ENCODE measurements around the gene SIRT6. TPM values are rescaled to one million over a fixed set of nuclear protein-coding genes. Genes with fewer than 3 reads are reported as not detected.
A peak's percentile ranks its signal among the peaks of the same experiment; 100 is the strongest.
"Not testable (repeated sequence)": the region's sequence is repeated elsewhere in the genome, so short reads cannot be mapped to it uniquely, and the experiment has no call there.

The SIRT6 gene
- 19.9 TPM for polyA plus RNA-seq (2013, experiment 1 of 2)
- 19.4 TPM for polyA plus RNA-seq (2013, experiment 2 of 2)

GRCh38 chr19:4182084-4182810 lies at the start of gene SIRT6, which contains the start of gene ANKRD24:
Gene SIRT6, minus strand, starts transcription at chr19:4182563. Its CDS starts 24 bp downstream, at chr19:4182539.
Gene ANKRD24, plus strand, starts transcription at chr19:4182689. Its CDS starts 3,737 bp downstream, at chr19:4186426.
- Histone ChIP-seq H3K4me3 (ENCODE audit: extremely low read depth, insufficient read depth, low read length, poor library complexity, severe bottlenecking) (peak within 1 kb of the TSS; percentile 94), H3K4me1 (ENCODE audit: control insufficient read depth, insufficient read depth, low read length, poor library complexity, severe bottlenecking) (no peaks in the 10 kb centered on the region), H3K9me3 (ENCODE audit: control insufficient read depth, low read length) (no peaks in the 10 kb centered on the region), H3K27ac (ENCODE audit: low read depth, low read length, severe bottlenecking) (no peak within 1 kb of the TSS), H3K36me3 (ENCODE audit: control insufficient read depth, insufficient read depth, low read length) (peaks cover 10% of the 10 kb centered on the region)
- WGBS, 2 experiments (ENCODE audit: insufficient coverage in 2 of 2): 0 to 1% methylated on average over 27 to 58 of the region's 58 CpGs

DNA sequence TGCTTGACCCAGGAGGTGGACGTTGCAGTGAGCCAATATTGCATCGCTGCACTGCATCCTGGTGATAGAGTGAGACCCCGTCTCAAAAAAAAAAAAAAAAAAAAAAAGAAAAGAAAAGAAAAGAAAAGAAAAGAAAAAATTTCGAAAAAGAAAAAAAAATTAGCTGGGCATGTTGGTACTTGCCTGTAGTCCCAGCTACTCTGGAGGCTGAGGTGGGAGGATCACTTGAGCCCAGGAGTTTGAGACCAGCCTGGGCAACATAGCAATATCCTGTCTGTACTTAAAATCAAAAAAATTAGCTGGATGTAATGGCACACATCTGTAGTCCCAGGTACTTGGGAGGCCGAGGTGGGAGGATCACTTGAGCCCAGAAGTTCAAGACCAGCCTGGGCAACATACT lies 49.8 kb upstream of the SIRT6 start:
- WGBS, 2 experiments (ENCODE audit: insufficient coverage in 2 of 2): 89 to 96% methylated on average over 4 of the region's 5 CpGs
- not testable (repeated sequence) for H3K9me3 ChIP-seq (ENCODE audit: control insufficient read depth, low read length); H3K36me3 ChIP-seq (ENCODE audit: control insufficient read depth, insufficient read depth, low read length); H3K4me3 ChIP-seq (ENCODE audit: extremely low read depth, insufficient read depth, low read length, poor library complexity, severe bottlenecking); H3K4me1 ChIP-seq (ENCODE audit: control insufficient read depth, insufficient read depth, low read length, poor library complexity, severe bottlenecking); H3K27ac ChIP-seq (ENCODE audit: low read depth, low read length, severe bottlenecking)

GRCh38 chr19:4231521-4231920 lies 49.2 kb upstream of the SIRT6 start:
- 91 to 93% methylated on average over 5 to 6 of the region's 6 CpGs for WGBS, 2 experiments (ENCODE audit: insufficient coverage in 2 of 2)
- not testable (repeated sequence) for H3K4me1 ChIP-seq (ENCODE audit: control insufficient read depth, insufficient read depth, low read length, poor library complexity, severe bottlenecking); H3K9me3 ChIP-seq (ENCODE audit: control insufficient read depth, low read length); H3K36me3 ChIP-seq (ENCODE audit: control insufficient read depth, insufficient read depth, low read length); H3K27ac ChIP-seq (ENCODE audit: low read depth, low read length, severe bottlenecking); H3K4me3 ChIP-seq (ENCODE audit: extremely low read depth, insufficient read depth, low read length, poor library complexity, severe bottlenecking)

GRCh38 chr19:4230237-4230636 lies 47.9 kb upstream of the SIRT6 start:
- H3K9me3 ChIP-seq (ENCODE audit: control insufficient read depth, low read length); H3K27ac ChIP-seq (ENCODE audit: low read depth, low read length, severe bottlenecking); H3K4me1 ChIP-seq (ENCODE audit: control insufficient read depth, insufficient read depth, low read length, poor library complexity, severe bottlenecking); H3K4me3 ChIP-seq (ENCODE audit: extremely low read depth, insufficient read depth, low read length, poor library complexity, severe bottlenecking); H3K36me3 ChIP-seq (ENCODE audit: control insufficient read depth, insufficient read depth, low read length): not testable (repeated sequence)
- WGBS, 2 experiments (ENCODE audit: insufficient coverage in 2 of 2): 90 to 92% methylated on average over 3 to 4 of the region's 6 CpGs

GRCh38 chr19:4229179-4229931 lies 47.0 kb upstream of the SIRT6 start, which contains the start of gene EBI3:
Gene EBI3, plus strand, starts transcription at chr19:4229523. Its CDS starts 28 bp downstream, at chr19:4229551.
- 10 to 45% methylated on average over 2 to 11 of the region's 19 CpGs for WGBS, 2 experiments (ENCODE audit: insufficient coverage in 2 of 2)
- H3K4me3 ChIP-seq (ENCODE audit: extremely low read depth, insufficient read depth, low read length, poor library complexity, severe bottlenecking): no peak within 1 kb of the TSS
- no peak within 1 kb of the TSS for H3K27ac ChIP-seq (ENCODE audit: low read depth, low read length, severe bottlenecking)
- H3K9me3 ChIP-seq (ENCODE audit: control insufficient read depth, low read length): no peaks in the 10 kb centered on the region
- H3K4me1 ChIP-seq (ENCODE audit: control insufficient read depth, insufficient read depth, low read length, poor library complexity, severe bottlenecking): peaks cover 8% of the 10 kb centered on the region
- no peaks in the 10 kb centered on the region for H3K36me3 ChIP-seq (ENCODE audit: control insufficient read depth, insufficient read depth, low read length)

GRCh38 chr19:4228765-4229178 lies 46.4 kb upstream of the SIRT6 start:
- H3K9me3 ChIP-seq (ENCODE audit: control insufficient read depth, low read length): no peaks in the 10 kb centered on the region
- WGBS, 2 experiments (ENCODE audit: insufficient coverage in 2 of 2): 72 to 83% methylated on average over 2 of the region's 2 CpGs
- peaks cover 10% of the 10 kb centered on the region for H3K4me1 ChIP-seq (ENCODE audit: control insufficient read depth, insufficient read depth, low read length, poor library complexity, severe bottlenecking)
- H3K4me3 ChIP-seq (ENCODE audit: extremely low read depth, insufficient read depth, low read length, poor library complexity, severe bottlenecking): no peak overlapping the region
- H3K36me3 ChIP-seq (ENCODE audit: control insufficient read depth, insufficient read depth, low read length): no peaks in the 10 kb centered on the region
- H3K27ac ChIP-seq (ENCODE audit: low read depth, low read length, severe bottlenecking): no peak overlapping the region

DNA sequence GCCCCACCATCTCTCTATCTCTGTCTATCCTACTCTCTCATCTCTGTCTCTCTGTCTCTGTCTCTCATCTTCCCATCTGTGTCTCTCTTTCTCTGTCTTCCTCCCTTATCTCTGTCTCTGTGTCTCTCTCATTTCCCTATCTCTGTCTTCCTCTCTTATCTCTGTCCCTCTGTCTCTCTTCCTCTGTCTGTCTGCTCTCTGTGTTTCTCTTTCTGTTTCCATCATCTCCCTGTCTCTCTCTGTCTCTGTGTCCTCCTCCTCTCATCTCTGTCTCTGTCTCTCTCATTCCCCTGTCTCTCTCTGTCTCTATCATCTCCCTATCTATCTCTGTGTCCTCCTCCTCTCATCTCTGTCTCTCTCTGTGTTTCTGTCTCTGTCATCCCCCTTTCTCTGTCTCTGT lies 45.4 kb upstream of the SIRT6 start:
- H3K9me3 ChIP-seq (ENCODE audit: control insufficient read depth, low read length): no peaks in the 10 kb centered on the region
- H3K36me3 ChIP-seq (ENCODE audit: control insufficient read depth, insufficient read depth, low read length): no peaks in the 10 kb centered on the region
- H3K27ac ChIP-seq (ENCODE audit: low read depth, low read length, severe bottlenecking): no peak overlapping the region
- no peak overlapping the region for H3K4me3 ChIP-seq (ENCODE audit: extremely low read depth, insufficient read depth, low read length, poor library complexity, severe bottlenecking)
- peaks cover 10% of the 10 kb centered on the region for H3K4me1 ChIP-seq (ENCODE audit: control insufficient read depth, insufficient read depth, low read length, poor library complexity, severe bottlenecking)

DNA sequence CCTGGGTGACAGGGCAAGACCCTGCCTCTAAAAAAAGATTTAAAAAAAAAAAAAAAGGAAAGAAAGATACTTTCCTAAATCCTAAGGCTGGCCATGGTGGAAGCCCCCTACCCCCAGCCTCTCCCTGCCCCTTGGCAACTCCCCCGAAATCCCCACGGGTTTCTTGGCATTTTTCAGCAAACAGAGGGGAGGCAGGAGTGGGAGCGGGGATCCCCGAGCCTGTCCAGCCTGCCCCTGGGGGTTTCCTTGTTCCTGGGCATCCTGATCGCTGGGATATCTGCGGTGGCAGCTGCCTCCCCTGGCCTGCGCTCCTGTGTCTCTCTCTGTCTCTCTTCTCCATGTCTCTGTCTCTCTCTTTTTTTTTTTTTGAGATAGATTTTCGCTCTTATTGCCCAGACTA lies 43.5 kb upstream of the SIRT6 start:
- Histone ChIP-seq H3K4me1 (ENCODE audit: control insufficient read depth, insufficient read depth, low read length, poor library complexity, severe bottlenecking) (peaks cover 10% of the 10 kb centered on the region), H3K4me3 (ENCODE audit: extremely low read depth, insufficient read depth, low read length, poor library complexity, severe bottlenecking) (no peak overlapping the region), H3K36me3 (ENCODE audit: control insufficient read depth, insufficient read depth, low read length) (no peaks in the 10 kb centered on the region), H3K9me3 (ENCODE audit: control insufficient read depth, low read length) (no peaks in the 10 kb centered on the region), H3K27ac (ENCODE audit: low read depth, low read length, severe bottlenecking) (no peak overlapping the region)
- 98 to 100% methylated on average over 4 to 5 of the region's 8 CpGs for WGBS, 2 experiments (ENCODE audit: insufficient coverage in 2 of 2)

- Histone ChIP-seq H3K36me3 (ENCODE audit: control insufficient read depth, insufficient read depth, low read length) (no peaks in the 10 kb centered on the region), H3K4me3 (ENCODE audit: extremely low read depth, insufficient read depth, low read length, poor library complexity, severe bottlenecking) (no peak overlapping the region), H3K4me1 (ENCODE audit: control insufficient read depth, insufficient read depth, low read length, poor library complexity, severe bottlenecking) (peaks cover 10% of the 10 kb centered on the region), H3K9me3 (ENCODE audit: control insufficient read depth, low read length) (no peaks in the 10 kb centered on the region), H3K27ac (ENCODE audit: low read depth, low read length, severe bottlenecking) (no peak overlapping the region)
- WGBS, 2 experiments (ENCODE audit: insufficient coverage in 2 of 2): 80 to 85% methylated on average over 13 to 15 of the region's 15 CpGs
Measured at GRCh38 chr19:4224470-4224869, 42.1 kb upstream of the SIRT6 start.

DNA sequence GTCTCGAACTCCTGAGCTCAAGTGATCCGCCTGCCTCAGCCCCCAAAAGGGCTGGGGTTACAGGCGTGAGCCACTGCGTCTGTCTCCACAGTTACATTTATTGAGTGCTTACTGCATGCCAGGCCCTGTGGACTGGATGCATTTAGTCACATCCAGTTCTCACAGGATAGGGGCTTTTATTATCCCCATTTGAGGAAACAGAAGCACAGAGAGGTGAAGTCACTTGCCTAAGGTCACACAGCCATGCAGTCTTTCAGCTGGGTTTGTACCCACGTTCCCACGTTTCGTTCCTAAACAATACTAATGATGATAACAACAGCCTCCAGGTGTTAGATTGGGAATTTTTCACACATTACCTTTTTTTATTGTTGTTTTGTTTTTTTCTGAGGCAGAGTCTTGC lies 37.8 kb upstream of the SIRT6 start:
- H3K4me1 ChIP-seq (ENCODE audit: control insufficient read depth, insufficient read depth, low read length, poor library complexity, severe bottlenecking): peaks cover 6% of the 10 kb centered on the region
- no peak overlapping the region for H3K27ac ChIP-seq (ENCODE audit: low read depth, low read length, severe bottlenecking)
- H3K9me3 ChIP-seq (ENCODE audit: control insufficient read depth, low read length): peaks cover 6% of the 10 kb centered on the region
- no peaks in the 10 kb centered on the region for H3K36me3 ChIP-seq (ENCODE audit: control insufficient read depth, insufficient read depth, low read length)
- 95 to 98% methylated on average over 6 to 7 of the region's 7 CpGs for WGBS, 2 experiments (ENCODE audit: insufficient coverage in 2 of 2)
- no peak overlapping the region for H3K4me3 ChIP-seq (ENCODE audit: extremely low read depth, insufficient read depth, low read length, poor library complexity, severe bottlenecking)

GRCh38 chr19:4218523-4218922 lies 36.2 kb upstream of the SIRT6 start:
- H3K9me3 ChIP-seq (ENCODE audit: control insufficient read depth, low read length); H3K36me3 ChIP-seq (ENCODE audit: control insufficient read depth, insufficient read depth, low read length); H3K4me1 ChIP-seq (ENCODE audit: control insufficient read depth, insufficient read depth, low read length, poor library complexity, severe bottlenecking); H3K4me3 ChIP-seq (ENCODE audit: extremely low read depth, insufficient read depth, low read length, poor library complexity, severe bottlenecking); H3K27ac ChIP-seq (ENCODE audit: low read depth, low read length, severe bottlenecking): not testable (repeated sequence)
- WGBS, 2 experiments (ENCODE audit: insufficient coverage in 2 of 2): 95 to 98% methylated on average over 1 of the region's 1 CpG

All from mesodermal cell (in vitro differentiated cells).